Right ventricle myocardium inferior (tissue), 1 donor: ENCODE measurements around the gene LRP1-AS. TPM values are rescaled to one million over a fixed set of nuclear protein-coding genes. Genes with fewer than 3 reads are reported as not detected.

Experiments used
- ATAC-seq: fragments of 200-7000 bp; cut with Tn5 transposase; one replicate; pipeline ENCODE4 v1.9.1; 2020; ENCODE audit warnings: mild to moderate bottlenecking, moderate library complexity
- DNase-seq: peaks from one replicate; pipeline ENCODE4 v3.0.0; 2021; ENCODE audit errors: missing footprints
- intact Hi-C: fragments of 100-400 bp; cut with DNase I; formaldehyde crosslinking; loops from one replicate; pipeline ENCODE4 v1.11.0; 2022
- microRNA-seq: library from miRNA; unstranded; fragments of <30 nt; microRNA quantifications from one replicate; pipeline ENCODE4 v1.2.0, GENCODE V29; 2020
- total RNA-seq: library from RNA; stranded (reverse); fragmentation: NEBNext Ultra II Directional; extraction: Animal tissue kit (Norgen Biotek cat#: 25700); gene quantifications from one replicate; pipeline ENCODE4 v1.2.1, GENCODE V29; 2021
- donor health status: DM: no; HTN: yes; CAD: no; lungs with severe emphysema.

Gene LRP1-AS
- total RNA-seq, 1 donor from 2014 or later: not detected

DNA sequence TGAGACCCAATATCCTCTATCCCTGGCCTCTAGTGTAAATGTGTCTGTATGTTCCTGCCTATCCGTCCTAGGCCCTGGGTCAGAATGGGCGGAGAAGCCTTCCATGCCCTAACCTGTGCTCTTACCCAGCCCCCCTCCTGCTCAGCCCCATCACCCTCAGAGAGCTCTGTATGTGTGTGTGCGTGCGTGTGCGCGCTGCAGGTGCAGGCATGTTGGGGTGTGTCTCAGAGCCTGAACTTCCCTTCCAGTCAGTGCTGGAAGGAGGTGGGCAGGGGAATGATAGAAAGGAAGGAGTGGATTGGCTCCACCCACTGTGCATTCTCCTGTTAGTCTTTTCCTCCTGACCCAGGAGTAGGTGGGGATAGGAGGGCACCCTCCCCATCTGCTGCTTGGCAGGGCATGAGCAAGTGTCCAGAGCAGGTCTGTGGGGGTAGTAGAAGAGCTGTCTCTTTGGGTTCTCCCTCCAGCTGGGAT, 51.3 kb downstream of the LRP1-AS start:
- intact Hi-C loops: no loop called here
- ATAC-seq (no peak), DNase-seq (no peak)

GRCh38 chr12:57095440-57095839, 52.0 kb downstream of the LRP1-AS start:
- DNase-seq (no peak), ATAC-seq (no peak)
- intact Hi-C loops: no loop called here

Small RNA genes lying within 50 kb of the gene (microRNA-seq; reads per million reads assigned to microRNA genes)
- gene MIR1228: 1.1 reads per million

Other genes with a start within 250 kb of the LRP1-AS start
- not detected for gene SDR9C7, start 213.2 kb downstream of the LRP1-AS start, total RNA-seq
- gene RDH16, start 190.0 kb downstream of the LRP1-AS start, total RNA-seq: not detected
- 3.3 TPM for gene ZBTB39, start 141.1 kb downstream of the LRP1-AS start, total RNA-seq
- gene TAC3, start 131.1 kb downstream of the LRP1-AS start, total RNA-seq: not detected
- not detected for gene MYO1A, start 97.5 kb downstream of the LRP1-AS start, total RNA-seq
- gene NEMP1, start 68.8 kb downstream of the LRP1-AS start, total RNA-seq: 3.3 TPM
- gene NAB2, start 58.5 kb downstream of the LRP1-AS start, total RNA-seq: 9.8 TPM
- gene STAT6, start 36.3 kb downstream of the LRP1-AS start, total RNA-seq: 58.3 TPM
- gene LRP1, start 19.1 kb downstream of the LRP1-AS start, total RNA-seq: 143 TPM
- gene NXPH4, start 69.2 kb upstream of the LRP1-AS start, total RNA-seq: 0.60 TPM
- gene SHMT2, start 82.1 kb upstream of the LRP1-AS start, total RNA-seq: 32.8 TPM
- gene STAC3, start 103.6 kb upstream of the LRP1-AS start, total RNA-seq: 1.2 TPM